ENCODE data around the gene FSTL3.
"Not testable (repeated sequence)": the region's sequence is repeated elsewhere in the genome, so short reads cannot be mapped to it uniquely, and the experiment has no call there.

FSTL3 gene

DNA sequence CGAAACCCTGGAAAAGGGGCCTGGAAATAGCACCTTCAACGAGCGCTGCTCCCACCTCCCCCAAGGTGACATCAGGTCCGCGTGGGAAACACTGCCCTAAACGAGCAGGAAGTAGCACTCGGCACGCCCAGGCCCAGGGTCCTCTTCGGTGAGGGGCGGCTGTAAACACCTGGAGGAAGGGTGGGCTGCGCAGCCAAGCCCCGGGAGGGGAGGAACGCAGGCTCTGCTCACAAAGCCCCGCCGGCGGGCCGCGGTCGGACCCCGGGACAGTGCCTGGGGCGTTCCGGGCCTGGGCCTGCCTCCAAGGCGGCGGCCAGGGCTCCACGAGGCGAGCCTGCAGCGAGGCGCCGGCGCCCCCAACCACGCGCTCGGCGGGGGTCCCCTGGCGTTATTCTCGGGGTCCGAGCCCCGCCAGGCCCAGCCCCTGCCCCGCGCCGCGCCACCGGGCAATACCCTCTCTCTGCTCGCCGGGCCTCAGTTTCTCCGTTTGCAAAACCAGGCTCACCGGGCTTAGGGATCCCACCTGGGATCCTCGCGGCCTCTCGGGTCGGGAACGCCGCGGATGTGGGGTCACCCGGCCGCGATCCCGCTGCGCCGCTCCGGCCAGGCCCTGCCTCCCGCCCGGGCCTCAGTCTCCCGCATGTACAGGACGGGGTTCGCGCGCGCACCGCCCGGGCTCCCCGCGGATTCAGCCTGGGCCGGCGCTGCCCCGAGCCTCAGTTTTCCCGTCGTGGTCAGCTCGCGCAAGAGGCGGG lies 13.8 kb upstream of the FSTL3 start:
- DNase-seq: peak; percentile 45

DNA sequence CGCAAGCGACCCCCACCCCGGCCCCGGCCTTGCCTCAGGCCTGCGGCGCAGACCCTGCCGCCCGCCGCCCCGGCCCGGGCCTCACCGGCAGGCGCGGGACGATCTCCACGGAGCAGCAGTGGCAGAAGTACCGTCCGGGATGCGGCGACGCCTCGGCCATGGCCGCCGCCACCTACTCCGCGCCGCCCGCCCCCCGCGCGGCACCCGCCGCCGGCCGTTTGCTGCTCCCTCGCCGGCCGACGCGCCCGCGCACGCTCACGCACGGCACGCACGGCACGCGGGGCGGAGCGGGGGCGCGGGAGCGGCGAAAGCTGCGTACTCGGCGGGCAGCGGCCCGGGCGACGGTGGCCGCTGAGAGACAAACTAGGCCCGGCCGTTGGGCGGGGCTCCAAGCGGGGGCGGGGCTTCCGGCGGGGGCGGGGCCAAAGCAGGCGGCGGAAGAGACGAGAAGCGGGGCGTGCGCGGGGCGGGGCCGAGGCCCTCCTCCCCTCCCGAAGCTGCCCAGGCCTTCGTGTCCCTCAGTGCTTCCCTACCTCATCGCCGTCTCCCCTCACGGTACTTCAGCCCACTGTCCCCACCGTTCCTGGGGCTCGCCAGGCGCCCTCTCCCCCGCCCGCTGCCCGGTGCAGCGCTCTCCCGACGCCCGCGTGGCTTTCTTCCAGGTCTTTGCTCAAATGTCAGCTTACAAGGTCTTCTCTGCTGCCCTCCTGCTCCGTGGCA lies 13.1 kb upstream of the FSTL3 start, which contains the start of gene RNF126:
TSS of gene RNF126 (minus strand) at position 253 of the 720 bp plus-strand sequence. CDS start at position 160, 93 bp downstream.
- DNase-seq: peak; percentile 91

DNA sequence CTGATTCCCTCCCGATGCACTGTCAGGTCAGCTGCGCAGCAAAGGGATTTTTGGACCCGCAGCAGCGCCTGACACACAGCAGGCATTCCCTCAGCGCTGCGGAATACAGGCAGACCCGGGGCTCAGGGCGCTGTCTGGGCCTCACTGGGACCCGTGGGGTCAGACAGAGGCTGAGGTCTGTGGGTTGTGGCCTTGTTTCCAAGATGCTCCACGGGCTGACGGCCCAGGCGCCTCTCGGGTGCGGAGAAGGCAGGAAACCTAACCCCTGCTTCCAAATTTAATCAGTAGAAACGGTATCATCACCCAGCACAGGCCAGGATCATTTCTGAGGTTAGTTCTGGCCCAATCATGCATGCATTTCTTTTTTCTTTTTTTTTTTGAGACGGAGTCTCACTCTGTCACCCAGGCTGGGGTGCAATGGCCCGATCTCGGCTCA lies 12.5 kb upstream of the FSTL3 start:
- DNase-seq: peak; percentile 63

DNA sequence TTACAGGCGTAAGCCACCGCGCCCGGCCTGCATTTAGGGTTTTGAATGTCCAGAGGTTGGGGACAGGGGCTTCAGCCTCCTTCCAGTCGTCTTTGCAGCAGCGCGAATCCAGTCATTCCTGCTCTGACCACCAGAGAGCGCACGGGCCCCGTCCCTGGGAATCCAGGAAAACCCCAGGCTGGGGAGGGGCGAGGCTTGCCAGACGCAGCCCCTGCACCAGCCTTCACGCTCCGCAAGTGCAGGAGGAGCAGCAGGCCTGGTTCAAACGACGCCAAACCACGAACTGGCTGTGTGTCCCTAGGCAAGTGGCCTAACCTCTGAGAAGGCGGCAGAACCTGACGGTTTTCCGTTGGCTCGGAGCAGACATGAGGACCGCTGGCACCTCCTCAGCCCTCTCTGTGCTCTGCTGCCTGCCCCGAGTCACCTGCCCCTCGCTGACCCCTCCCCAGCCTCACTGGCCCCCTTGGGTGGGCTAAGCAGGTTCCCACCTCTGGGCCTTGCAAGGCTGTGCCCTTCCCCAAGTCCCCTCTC lies 11.2 kb upstream of the FSTL3 start:
- DNase-seq: peak; percentile 70

DNA sequence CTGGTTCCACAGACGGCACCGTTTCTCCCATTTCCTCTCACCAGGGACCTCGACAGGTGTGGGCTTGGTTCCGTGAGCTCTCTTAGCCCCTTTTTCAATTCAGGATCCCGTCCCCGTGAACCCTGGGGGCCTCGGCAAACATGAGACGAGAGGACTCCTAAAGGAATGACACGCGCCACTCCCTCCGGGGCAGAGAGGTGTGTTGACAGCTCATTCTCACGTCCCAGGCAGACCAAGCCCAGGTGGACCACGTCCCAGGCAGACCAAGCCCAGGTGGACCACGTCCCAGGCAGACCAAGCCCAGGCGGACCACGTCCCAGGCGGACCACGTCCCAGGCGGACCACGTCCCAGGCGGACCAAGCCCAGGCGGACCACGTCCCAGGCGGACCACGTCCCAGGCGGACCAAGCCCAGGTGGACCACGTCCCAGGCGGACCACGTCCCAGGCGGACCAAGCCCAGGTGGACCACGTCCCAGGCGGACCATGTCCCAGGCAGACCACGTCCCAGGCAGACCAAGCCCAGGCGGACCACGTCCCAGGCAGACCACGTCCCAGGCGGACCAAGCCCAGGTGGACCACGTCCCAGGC lies 9.1 kb upstream of the FSTL3 start:
- DNase-seq: not testable (repeated sequence)

DNA sequence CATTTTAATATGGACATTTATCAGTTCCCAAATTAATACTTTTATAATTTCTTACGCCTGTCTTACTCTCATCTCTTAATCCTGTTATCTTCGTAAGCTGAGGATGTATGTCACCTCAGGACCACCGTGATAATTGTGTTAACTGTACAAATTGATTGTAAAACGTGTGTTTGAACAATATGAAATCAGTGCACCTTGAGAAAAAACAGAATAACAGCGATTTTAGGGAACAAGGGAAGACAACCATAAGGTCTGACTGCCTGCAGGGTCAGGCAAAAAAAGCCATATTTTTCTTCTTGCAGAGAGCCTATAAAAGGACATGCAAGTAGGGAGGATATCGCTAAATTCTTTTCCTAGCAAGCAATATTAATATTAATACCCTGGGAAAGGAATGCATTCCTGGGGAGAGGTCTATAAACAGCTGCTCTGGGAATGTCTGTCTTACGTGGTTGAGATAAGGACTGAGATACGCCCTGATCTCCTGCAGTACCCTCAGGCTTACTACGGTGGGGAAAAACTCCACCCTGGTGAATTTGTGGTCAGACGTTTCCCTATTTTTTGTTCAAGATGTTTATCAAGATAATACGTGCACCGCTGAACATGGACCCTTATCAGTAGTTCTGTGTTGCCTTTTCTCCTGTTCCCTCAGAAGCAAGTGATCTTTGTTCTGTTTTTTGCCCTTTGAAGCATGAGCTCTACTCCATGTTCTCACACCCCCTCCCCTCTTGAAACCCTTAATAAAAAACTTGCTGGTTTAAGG lies 7.3 kb upstream of the FSTL3 start:
- DNase-seq: not testable (repeated sequence)

DNA sequence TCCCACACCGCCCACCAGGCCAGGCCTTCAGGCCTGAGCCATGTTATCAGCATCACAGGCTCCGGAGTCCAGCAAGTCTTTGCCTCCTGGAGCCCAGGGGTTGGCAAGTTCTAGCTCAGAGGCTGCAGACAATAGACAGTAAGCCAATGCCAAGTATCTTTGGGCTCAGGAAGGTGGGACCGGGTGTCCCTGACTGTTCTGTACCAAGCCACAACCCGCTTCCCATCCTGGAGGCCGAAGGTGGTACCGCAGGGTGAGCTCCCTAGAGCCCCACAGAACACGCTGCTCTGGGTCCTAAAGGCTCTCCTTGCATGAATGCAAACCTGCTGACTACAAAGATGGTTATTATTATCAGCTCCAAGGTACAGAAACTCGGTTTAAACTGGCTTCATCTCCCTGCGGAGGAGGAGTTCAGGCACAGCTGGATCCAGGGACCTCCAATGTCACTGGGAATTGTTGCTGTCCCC lies 5.5 kb upstream of the FSTL3 start:
- no peak for DNase-seq

DNA sequence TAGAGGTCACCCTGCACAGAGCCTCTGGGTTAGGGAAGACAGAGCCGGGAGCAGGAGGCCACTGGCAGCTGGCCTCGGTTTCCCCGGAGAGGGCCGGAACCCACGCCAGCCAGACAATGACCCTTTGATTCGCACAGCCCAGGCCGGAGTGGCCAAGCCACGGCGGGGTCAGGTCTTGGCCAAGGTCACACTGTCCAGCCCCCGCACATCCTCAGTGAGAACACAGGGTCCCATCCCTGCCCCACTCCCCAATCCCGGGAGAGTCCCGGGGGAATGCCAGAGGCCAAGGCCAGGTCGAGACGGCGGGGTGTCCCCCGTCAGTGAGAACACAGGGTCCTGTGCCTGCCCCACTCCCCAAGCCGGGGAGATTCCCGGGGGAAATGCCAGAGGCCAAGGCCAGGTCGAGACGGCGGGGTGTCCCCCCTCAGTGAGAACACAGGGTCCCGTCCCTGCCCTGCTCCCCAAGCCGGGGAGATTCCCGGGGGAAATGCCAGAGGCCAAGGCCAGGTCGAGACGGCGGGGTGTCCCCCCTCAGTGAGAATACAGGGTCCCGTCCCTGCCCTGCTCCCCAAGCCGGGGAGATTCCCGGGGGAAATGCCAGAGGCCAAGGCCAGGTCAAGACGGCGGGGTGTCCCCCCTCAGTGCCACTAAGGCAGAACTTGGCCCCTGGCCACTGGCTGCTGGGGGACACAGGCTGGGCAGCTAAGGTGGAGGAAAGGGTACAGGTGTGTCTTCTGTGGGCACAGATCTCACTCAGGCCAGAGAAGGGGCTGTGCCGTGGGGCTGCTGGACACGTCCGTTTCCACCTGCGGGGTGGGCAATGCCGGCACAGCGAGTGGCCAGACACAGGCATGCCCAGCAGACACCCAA lies 1.7 kb upstream of the FSTL3 start:
- DNase-seq: no peak

DNA sequence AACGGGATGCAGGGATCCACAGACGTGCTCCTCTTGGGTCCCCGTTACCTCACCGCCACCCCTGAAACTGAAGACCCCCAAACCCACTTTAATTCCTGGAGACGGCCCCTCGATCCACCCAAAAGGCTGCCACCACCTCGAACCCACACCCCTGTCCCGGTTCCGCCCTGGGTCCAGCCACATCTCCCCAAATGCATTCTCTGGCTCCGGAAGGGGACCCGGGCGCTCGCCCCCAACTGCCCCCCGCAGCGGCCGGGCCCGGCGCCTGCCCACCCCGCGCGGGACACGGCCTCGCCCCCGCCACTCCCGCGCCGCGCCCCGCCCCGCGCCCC lies 219 bp upstream of the FSTL3 start:
- DNase-seq: no peak

DNA sequence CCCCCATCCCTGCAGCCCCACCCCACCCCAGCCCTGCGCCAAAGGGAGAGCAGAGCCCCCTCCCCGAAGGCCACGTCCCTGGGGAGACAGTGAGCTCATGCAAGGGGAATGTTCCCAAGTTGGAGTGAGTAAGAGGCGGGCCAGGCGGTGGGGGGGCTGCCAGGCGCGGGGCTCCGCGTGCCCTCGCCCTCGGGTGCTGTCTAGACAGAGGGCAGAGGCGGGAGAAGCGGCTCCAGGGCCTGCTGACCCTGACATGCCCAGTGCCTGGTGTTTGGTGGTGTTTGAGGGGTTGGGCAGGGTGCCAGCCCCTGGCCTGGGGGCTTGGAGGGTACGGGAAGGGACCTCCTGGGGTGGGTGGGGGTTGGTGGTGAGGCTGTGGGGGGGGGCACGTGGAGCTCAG lies 1.0 kb downstream of the FSTL3 start:
- no peak for DNase-seq

DNA sequence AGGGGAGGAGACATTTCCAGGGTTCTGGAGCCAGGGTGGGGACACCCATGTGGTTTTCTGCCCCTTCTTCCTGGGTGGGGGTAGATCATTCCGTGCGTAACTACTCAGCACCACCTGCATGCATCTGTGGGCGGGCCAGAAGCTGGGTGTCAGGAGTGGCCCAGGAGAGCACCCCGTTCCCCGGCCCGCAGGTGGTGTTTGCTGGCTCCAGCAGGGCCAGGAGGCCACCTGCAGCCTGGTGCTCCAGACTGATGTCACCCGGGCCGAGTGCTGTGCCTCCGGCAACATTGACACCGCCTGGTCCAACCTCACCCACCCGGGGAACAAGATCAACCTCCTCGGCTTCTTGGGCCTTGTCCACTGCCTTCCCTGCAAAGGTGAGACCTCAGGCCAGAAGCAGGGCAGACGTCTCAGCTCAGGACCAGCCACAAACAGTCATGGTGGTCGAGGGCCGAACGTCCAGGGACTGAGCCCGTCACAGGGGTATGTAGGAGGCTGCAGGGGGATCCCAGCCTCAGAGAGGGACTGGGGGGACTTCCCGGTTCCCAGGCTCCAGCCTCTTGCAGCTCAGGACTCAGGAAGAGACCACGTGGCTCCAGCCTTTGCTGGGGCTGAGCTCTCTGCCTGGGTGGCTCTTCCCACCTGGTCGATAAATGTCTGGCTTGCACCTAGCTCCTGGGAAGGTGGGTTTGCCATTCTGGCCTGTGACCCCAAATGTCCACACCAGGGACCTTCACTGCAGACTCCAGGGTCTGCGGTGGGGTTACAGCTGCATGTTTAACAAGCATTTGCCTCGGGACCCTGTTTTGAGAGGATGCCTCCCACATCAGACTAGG lies 1.6 kb downstream of the FSTL3 start:
- DNase-seq: no peak

DNA sequence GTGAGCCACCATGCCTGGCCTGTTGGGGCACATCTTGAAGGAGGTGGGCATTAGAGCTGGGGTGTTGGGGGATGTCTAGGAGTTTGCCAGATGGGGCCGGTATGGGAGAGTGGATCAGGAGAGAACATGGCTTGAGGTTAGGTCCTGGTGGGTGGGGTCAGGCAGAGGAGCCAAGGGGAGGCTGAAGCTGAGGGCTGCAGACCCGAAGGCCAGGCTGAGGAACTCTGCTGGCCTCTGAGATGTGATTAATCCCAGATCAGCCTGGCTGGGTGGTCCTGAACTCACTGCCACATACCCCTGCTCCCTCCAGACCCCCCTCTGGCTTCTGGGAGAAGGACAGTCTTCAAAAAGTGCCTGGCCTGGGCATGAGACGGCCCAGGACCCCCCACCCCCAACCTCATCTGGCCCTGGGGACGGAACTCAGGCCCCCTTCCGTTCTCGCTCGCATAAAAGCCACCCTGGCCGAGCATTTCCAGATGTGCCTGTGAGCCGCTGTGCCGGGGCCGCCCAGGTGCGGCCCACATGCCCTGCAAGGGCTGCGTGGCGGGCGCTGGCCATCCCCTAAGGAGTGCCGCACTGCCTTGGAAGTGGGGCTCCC lies 2.7 kb downstream of the FSTL3 start:
- DNase-seq: no peak

DNA sequence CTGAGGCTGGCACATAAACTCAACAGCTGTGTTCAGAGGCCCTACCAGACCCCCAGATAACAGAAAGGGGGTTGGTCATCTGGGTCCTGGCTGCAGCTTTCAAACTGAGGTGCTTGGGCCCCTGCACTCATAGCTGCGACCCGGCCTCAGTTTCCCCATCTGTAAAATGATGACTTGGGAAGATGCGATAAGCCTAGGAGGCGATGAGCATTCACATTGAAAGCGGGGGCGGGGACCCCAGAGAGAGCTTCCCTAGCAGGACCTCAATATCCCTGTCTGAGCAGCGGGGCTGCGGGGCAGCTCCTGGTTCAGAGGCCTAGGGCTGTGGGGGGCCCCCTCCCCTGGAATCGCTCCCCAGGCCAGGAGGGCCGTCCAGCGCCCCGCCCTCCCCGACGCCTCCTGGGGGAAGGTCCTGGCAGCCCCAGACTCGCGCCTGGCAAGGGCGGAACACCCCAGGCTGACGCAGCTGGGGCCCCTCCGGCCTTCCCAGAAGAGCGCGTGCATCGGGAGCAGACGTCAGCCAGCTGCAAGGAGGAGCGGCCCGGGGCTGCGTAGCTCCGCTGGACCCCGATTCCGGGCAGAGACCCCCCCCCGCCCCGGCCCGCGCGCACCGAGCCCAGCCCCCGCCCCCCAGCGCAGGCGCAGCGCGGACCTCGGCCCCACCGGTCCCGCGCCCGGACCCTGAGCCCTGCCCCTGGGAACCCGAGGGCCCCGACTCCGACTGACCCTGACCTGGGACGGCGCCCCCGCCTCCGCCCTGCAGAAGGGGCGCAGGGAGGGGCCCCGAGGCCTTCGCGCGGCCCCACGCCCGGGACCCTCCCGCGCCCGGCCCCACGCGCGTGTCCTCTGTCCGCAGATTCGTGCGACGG lies 3.5 kb downstream of the FSTL3 start:
- DNase-seq: peak; percentile 41

DNA sequence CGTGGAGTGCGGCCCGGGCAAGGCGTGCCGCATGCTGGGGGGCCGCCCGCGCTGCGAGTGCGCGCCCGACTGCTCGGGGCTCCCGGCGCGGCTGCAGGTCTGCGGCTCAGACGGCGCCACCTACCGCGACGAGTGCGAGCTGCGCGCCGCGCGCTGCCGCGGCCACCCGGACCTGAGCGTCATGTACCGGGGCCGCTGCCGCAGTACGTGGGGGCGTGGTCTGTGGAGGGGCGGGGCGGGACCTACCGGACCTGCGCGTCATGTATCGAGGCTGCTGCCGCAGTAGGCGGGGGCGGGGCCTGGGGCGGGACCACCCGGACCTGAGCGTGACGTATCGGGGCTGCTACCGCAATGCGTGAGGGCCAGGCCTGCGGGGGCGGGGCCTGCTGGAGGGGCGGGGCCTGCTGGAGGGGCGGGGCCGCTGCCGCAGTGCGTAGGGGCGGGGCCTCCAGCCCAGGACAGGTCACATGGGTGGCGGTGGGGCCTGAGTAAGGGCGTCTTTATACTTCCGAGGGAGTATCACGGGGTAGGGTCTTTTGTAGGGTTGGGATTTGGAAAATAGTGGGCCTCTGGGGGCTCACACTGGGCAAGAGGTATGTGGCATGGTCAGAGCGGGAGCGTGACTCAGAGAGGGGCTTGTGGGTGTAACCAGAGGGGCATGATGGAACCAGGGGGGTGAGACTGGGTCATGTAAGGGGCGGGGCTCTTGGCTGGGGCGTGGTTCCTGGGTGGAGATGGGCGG lies 4.3 kb downstream of the FSTL3 start:
- DNase-seq: peak; percentile 99

DNA sequence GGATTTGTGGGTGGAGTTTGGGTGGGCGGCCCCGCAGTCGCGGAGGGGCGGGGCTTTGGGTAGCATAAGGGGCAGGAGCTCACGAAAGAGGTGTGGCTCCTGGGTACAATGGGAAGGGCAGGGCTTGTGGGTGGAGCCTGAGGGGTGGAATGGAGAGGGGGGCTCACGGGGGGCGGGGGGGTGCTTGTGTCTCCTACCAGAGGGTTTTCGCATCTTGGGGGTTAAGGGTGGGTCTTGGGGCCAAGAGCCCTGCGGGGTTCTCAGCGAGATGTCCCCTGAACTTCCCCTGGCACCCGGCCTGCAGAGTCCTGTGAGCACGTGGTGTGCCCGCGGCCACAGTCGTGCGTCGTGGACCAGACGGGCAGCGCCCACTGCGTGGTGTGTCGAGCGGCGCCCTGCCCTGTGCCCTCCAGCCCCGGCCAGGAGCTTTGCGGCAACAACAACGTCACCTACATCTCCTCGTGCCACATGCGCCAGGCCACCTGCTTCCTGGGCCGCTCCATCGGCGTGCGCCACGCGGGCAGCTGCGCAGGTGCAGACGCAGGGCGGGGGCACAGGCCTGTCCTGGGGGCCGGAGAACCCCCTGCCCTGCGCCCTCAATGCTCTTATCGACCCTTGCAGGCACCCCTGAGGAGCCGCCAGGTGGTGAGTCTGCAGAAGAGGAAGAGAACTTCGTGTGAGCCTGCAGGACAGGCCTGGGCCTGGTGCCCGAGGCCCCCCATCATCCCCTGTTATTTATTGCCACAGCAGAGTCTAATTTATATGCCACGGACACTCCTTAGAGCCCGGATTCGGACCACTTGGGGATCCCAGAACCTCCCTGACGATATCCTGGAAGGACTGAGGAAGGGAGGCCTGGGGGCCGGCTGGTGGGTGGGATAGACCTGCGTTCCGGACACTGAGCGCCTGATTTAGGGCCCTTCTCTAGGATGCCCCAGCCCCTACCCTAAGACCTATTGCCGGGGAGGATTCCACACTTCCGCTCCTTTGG lies 5.1 kb downstream of the FSTL3 start:
- DNase-seq: no peak

DNA sequence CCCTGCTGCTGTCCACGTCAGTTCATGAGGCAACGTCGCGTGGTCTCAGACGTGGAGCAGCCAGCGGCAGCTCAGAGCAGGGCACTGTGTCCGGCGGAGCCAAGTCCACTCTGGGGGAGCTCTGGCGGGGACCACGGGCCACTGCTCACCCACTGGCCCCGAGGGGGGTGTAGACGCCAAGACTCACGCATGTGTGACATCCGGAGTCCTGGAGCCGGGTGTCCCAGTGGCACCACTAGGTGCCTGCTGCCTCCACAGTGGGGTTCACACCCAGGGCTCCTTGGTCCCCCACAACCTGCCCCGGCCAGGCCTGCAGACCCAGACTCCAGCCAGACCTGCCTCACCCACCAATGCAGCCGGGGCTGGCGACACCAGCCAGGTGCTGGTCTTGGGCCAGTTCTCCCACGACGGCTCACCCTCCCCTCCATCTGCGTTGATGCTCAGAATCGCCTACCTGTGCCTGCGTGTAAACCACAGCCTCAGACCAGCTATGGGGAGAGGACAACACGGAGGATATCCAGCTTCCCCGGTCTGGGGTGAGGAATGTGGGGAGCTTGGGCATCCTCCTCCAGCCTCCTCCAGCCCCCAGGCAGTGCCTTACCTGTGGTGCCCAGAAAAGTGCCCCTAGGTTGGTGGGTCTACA lies 6.6 kb downstream of the FSTL3 start:
- no peak for DNase-seq

DNA sequence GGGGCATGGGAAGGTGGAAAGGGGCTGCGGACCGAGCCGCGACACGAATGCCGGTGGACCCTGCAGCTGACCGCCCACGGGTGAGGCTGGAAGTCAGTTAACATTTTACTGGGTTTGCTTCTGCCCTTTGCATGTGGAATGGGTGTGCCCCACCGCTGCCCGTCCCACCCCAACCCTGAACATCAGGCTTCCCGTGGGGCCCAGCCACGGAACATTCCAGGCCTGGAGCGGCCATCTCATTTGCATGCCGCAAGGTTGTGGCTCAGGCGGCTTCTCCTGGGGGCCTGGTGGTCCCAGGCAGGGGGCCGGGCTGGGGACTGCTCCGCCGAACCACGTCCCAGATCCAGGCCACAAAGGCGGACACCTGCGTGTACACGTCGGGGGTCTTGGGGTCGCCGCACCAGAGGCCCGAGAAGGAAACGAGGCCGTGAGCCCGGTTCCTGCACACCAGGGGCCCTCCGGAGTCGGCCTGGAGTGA lies 9.3 kb downstream of the FSTL3 start:
- DNase-seq: no peak

All from MV-4-11 (cell line).